Skin of body (tissue), 3 donors: ENCODE results near the gene ZNG1F. TPM values are rescaled to one million over a fixed set of nuclear protein-coding genes. Genes with fewer than 3 reads are reported as not detected.
"Not testable (repeated sequence)": the region's sequence is repeated elsewhere in the genome, so short reads cannot be mapped to it uniquely, and the experiment has no call there.

Experiments used
- DNase-seq: peaks from one replicate; lab custom pipeline; 2025; lab: John Stamatoyannopoulos, UW
- small RNA-seq: library from RNA; depleted of rRNA; stranded (forward); fragments of <200 nt; gene quantifications from one replicate; pipeline ENCODE3, GENCODE V24; 2014; ENCODE audit warnings: low replicate concordance
- total RNA-seq: library from RNA; depleted of rRNA; stranded (reverse); fragments of >200 nt; gene quantifications from one replicate; pipeline ENCODE4 v1.2.3, GENCODE V29; 2014

ZNG1F gene
- total RNA-seq, 1 donor from 2014 or later = 7.4 TPM

- DNase-seq = not testable (repeated sequence)
Measured at GRCh38 chr9:41087157-41087780, 101.8 kb downstream of the ZNG1F start.

- DNase-seq = not testable (repeated sequence)
Measured at GRCh38 chr9:41086685-41087084, 102.4 kb downstream of the ZNG1F start.

- DNase-seq = not testable (repeated sequence)
Measured at GRCh38 chr9:41086215-41086614, 102.9 kb downstream of the ZNG1F start.

GRCh38 chr9:41082358-41082757 is 106.8 kb downstream of the ZNG1F start:
- not testable (repeated sequence) for DNase-seq

Small RNAs within 50 kb of the gene (small RNA-seq; reads per million reads assigned to genes)
- gene MIR4477A = not detected
- not detected for gene RNA5SP530

Other genes starting within 250 kb of the ZNG1F start
- gene FOXD4L6, start 60.6 kb downstream of the ZNG1F start, total RNA-seq = not detected